Globus pallidus (tissue), 1 donor: ENCODE data around the gene PODXL.
"Not testable (repeated sequence)": the region's sequence is repeated elsewhere in the genome, so short reads cannot be mapped to it uniquely, and the experiment has no call there.

Experiments used
- DNase-seq: peaks from one replicate; pipeline ENCODE4 v3.0.0-alpha.2; 2015; ENCODE audit warnings: low spot score

PODXL gene

GRCh38 chr7:131493081-131493480 is 63.3 kb downstream of the PODXL start:
- no peak for DNase-seq

- DNase-seq = no peak
Measured at GRCh38 chr7:131489881-131490280, 66.5 kb downstream of the PODXL start.

- no peak for DNase-seq
Measured at GRCh38 chr7:131489196-131489595, 67.2 kb downstream of the PODXL start.

GRCh38 chr7:131488361-131488760 is 68.1 kb downstream of the PODXL start:
- DNase-seq = no peak

GRCh38 chr7:131487217-131487616 is 69.2 kb downstream of the PODXL start:
- no peak for DNase-seq

- DNase-seq = no peak
Measured at GRCh38 chr7:131486346-131486745, 70.1 kb downstream of the PODXL start.

- no peak for DNase-seq
Measured at GRCh38 chr7:131483586-131483985, 72.8 kb downstream of the PODXL start.

- DNase-seq = no peak
Measured at GRCh38 chr7:131482800-131483199, 73.6 kb downstream of the PODXL start.

GRCh38 chr7:131480384-131481315 is 75.8 kb downstream of the PODXL start:
- DNase-seq = no peak

- no peak for DNase-seq
Measured at GRCh38 chr7:131476740-131477139, 79.7 kb downstream of the PODXL start.

- no peak for DNase-seq
Measured at GRCh38 chr7:131471250-131472004, 85.0 kb downstream of the PODXL start.

- DNase-seq = no peak
Measured at GRCh38 chr7:131467788-131468187, 88.6 kb downstream of the PODXL start.

- no peak for DNase-seq
Measured at GRCh38 chr7:131466735-131467365, 89.6 kb downstream of the PODXL start.

GRCh38 chr7:131462715-131463114 is 93.7 kb downstream of the PODXL start:
- not testable (repeated sequence) for DNase-seq

- no peak for DNase-seq
Measured at GRCh38 chr7:131462059-131462458, 94.4 kb downstream of the PODXL start.

GRCh38 chr7:131459256-131459655 is 97.2 kb downstream of the PODXL start:
- no peak for DNase-seq

GRCh38 chr7:131456338-131456737 is 100.1 kb downstream of the PODXL start:
- DNase-seq = no peak

- no peak for DNase-seq
Measured at GRCh38 chr7:131455546-131455945, 100.9 kb downstream of the PODXL start.

GRCh38 chr7:131455001-131455400 is 101.4 kb downstream of the PODXL start:
- no peak for DNase-seq

GRCh38 chr7:131454498-131454897 is 101.9 kb downstream of the PODXL start:
- DNase-seq = no peak
